Karpas-422 (cell line): ENCODE results near the gene ATRNL1. TPM values are rescaled to one million over a fixed set of nuclear protein-coding genes. Genes with fewer than 3 reads are reported as not detected.

Source experiments
- DNase-seq: peaks from one replicate; pipeline ENCODE4 v3.0.0-alpha.2; 2015
- H2AFZ ChIP-seq: fragments of 200-600 bp; sonication (generic); 2 replicates; pipeline ENCODE4 v1.6.1; 2014; ENCODE audit warnings: antibody characterized with exemption, low read length, mixed read lengths
- H3K27ac ChIP-seq: fragments of 200-600 bp; sonication (generic); 2 replicates; pipeline ENCODE4 v1.5.1; 2014; ENCODE audit warnings: mild to moderate bottlenecking, low read length, moderate library complexity
- H3K27me3 ChIP-seq: fragments of 200-600 bp; sonication (generic); 2 replicates; pipeline ENCODE4 v1.6.1; 2014; ENCODE audit warnings: low read length, mixed read lengths
- H3K36me3 ChIP-seq: fragments of 200-600 bp; sonication (generic); 2 replicates; pipeline ENCODE4 v1.6.1; 2014; ENCODE audit warnings: low read length, mixed read lengths; ENCODE audit not compliant: insufficient read depth
- H3K4me1 ChIP-seq: fragments of 200-600 bp; sonication (generic); 2 replicates; pipeline ENCODE4 v1.6.1; 2014; ENCODE audit warnings: mild to moderate bottlenecking, low read length, mixed read lengths
- H3K4me2 ChIP-seq: fragments of 200-600 bp; sonication (generic); 2 replicates; pipeline ENCODE4 v1.6.1; 2014; ENCODE audit warnings: low read length, low read depth, mild to moderate bottlenecking; ENCODE audit not compliant: poor library complexity, severe bottlenecking
- H3K4me3 ChIP-seq: fragments of 200-600 bp; sonication (generic); 2 replicates; pipeline ENCODE4 v1.5.1; 2014; ENCODE audit warnings: mild to moderate bottlenecking, antibody characterized with exemption, low read length, mixed read lengths
- H3K79me2 ChIP-seq: fragments of 200-600 bp; sonication (generic); 2 replicates; pipeline ENCODE4 v1.6.1; 2014; ENCODE audit warnings: mild to moderate bottlenecking, low read length, mixed read lengths
- H3K9ac ChIP-seq: fragments of 200-600 bp; sonication (generic); 2 replicates; pipeline ENCODE4 v1.6.0; 2014; ENCODE audit warnings: low read length
- H3K9me2 ChIP-seq: fragments of 200-600 bp; sonication (generic), shearing (Covaris generic); replicated peaks from 2 replicates; pipeline ENCODE4 v1.6.0; 2014; ENCODE audit warnings: mild to moderate bottlenecking, low read length, moderate library complexity; ENCODE audit not compliant: insufficient read depth
- H3K9me3 ChIP-seq: fragments of 300-700, 200-600 bp; sonication (generic); 2 replicates; pipeline ENCODE4 v1.6.1; 2014; ENCODE audit warnings: low read length, mixed read lengths
- H4K20me1 ChIP-seq: fragments of 200-600 bp; sonication (generic); 2 replicates; pipeline ENCODE4 v1.6.1; 2014; ENCODE audit warnings: mild to moderate bottlenecking, antibody characterized with exemption, low read length, low read depth; ENCODE audit not compliant: insufficient read depth
- total RNA-seq: library from RNA; depleted of rRNA; stranded (reverse); fragments of >200 nt; shearing (Covaris generic); gene quantifications from 2 replicates; pipeline ENCODE4 v1.2.3, GENCODE V29; 2014; ENCODE audit warnings: low replicate concordance

Gene ATRNL1
- total RNA-seq, 1 experiment from 2014 or later: not detected

DNA sequence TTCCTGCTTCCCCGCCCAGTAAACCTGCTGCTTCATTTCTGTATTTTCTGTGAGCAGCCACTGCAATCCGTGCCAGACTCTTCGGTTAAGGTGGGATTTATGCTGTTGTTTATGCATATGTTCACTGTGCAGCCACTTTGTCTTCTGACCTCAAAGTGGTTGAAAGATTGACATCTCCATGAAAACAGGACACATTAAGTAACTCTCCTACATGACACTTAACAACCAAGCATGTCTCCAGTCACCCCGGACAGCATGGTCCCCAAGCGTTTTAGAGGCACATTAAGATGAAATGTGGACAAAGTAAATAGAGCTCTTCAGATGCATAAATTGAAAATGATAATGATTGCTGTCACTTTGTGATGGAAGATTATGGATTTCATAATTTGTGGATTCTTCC is 758.5 kb downstream of the ATRNL1 start:
- Histone ChIP-seq H3K79me2 (no peaks in the 10 kb centered on the region), H3K4me3 (no peak overlapping the region), H2AFZ (no peak overlapping the region), H3K9me3 (no peaks in the 10 kb centered on the region), H3K27me3 (no peaks in the 10 kb centered on the region), H3K9ac (no peak overlapping the region), H3K4me2 (no peak overlapping the region), H3K9me2 (no peaks in the 10 kb centered on the region; the same call in none of the 2 replicates), H4K20me1 (no peaks in the 10 kb centered on the region), H3K4me1 (no peaks in the 10 kb centered on the region), H3K27ac (no peak overlapping the region), H3K36me3 (no peaks in the 10 kb centered on the region)
- no peak for DNase-seq

DNA sequence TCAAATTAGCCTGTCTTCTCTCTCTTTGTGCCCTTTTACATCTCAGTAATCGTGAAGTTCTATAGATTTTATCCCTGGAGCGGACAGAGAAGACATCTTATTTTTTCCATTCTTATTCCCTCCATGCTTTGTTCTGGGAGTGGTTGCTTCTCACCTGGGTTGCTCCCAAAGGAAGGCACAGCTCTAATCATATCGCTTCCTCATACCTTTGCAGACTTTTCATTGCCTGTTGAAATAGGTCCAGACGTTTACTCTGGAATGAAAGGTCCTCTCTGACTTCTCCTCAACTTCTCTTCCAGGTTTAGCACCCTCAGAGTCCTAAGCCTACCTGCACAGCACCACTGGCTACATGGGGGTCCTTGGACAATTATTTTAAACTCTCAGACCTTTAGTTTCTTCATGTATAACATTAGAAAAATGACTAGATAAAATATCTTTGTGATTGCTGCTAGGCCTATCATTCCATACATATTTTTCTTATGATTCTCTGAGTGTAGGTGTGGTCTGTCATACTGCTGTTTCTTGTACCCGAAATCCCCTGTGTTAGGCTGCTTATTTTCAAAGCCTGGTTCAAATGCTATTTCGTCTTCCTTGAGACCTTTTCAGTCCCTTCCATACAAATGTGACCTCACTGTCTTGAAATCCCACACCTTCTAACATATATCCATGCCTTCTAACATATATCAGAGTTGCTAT is 761.7 kb downstream of the ATRNL1 start:
- Histone ChIP-seq H3K79me2 (no peaks in the 10 kb centered on the region), H3K4me1 (no peaks in the 10 kb centered on the region), H3K4me2 (no peak overlapping the region), H3K27me3 (no peaks in the 10 kb centered on the region), H4K20me1 (no peaks in the 10 kb centered on the region), H2AFZ (no peak overlapping the region), H3K36me3 (no peaks in the 10 kb centered on the region), H3K27ac (no peak overlapping the region), H3K9me2 (no peaks in the 10 kb centered on the region; the same call in 1 of the 2 replicates), H3K4me3 (no peak overlapping the region), H3K9ac (no peak overlapping the region), H3K9me3 (no peaks in the 10 kb centered on the region)
- no peak for DNase-seq

DNA sequence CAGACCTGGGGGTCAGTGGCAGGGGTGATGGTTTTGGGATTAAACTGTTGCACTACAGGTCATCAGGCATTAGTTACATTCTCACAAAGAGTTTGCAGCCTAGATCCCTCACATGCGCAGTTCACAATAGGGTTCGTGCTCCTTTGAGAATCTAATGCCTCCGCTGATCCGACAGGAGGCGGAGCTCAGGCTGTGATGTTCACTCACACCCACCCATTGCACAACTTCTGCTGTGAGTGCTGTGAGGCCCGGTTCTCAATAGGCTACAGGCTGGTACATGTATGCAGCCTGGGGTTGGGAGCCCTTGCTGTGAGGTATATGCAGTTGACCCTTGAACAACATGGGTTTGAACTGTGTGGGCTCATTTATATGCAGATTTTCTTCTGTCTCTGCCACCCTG is 763.4 kb downstream of the ATRNL1 start:
- Histone ChIP-seq H3K36me3 (no peaks in the 10 kb centered on the region), H3K27ac (no peak overlapping the region)

GRCh38 chr10:115857856-115858255 is 764.7 kb downstream of the ATRNL1 start:
- H4K20me1 ChIP-seq: no peaks in the 10 kb centered on the region
- H3K4me1 ChIP-seq: no peaks in the 10 kb centered on the region
- no peaks in the 10 kb centered on the region for H3K9me3 ChIP-seq
- no peaks in the 10 kb centered on the region for H3K9me2 ChIP-seq
- H3K27ac ChIP-seq: no peak overlapping the region
- H3K36me3 ChIP-seq: no peaks in the 10 kb centered on the region
- H3K27me3 ChIP-seq: no peaks in the 10 kb centered on the region
- H3K79me2 ChIP-seq: no peaks in the 10 kb centered on the region
- no peak overlapping the region for H3K9ac ChIP-seq
- no peak overlapping the region for H3K4me3 ChIP-seq
- no peak overlapping the region for H3K4me2 ChIP-seq
- H2AFZ ChIP-seq: no peak overlapping the region
- no peak for DNase-seq

More for the DNA sequence above, 763.4 kb downstream of the ATRNL1 start:
- no peak overlapping the region for H3K9ac ChIP-seq
- no peaks in the 10 kb centered on the region for H3K9me3 ChIP-seq
- no peak for DNase-seq
- H3K4me2 ChIP-seq: no peak overlapping the region
- no peaks in the 10 kb centered on the region for H3K9me2 ChIP-seq
- no peak overlapping the region for H3K4me3 ChIP-seq
- H3K4me1 ChIP-seq: no peaks in the 10 kb centered on the region
- no peaks in the 10 kb centered on the region for H3K27me3 ChIP-seq
- no peaks in the 10 kb centered on the region for H3K79me2 ChIP-seq
- no peaks in the 10 kb centered on the region for H4K20me1 ChIP-seq
- no peak overlapping the region for H2AFZ ChIP-seq

GRCh38 chr10:115860182-115861107 is 767.3 kb downstream of the ATRNL1 start:
- Histone ChIP-seq H3K27me3 (no peaks in the 10 kb centered on the region), H3K79me2 (no peaks in the 10 kb centered on the region), H3K9ac (no peak overlapping the region), H3K9me2 (no peaks in the 10 kb centered on the region), H4K20me1 (no peaks in the 10 kb centered on the region), H3K4me1 (no peaks in the 10 kb centered on the region), H3K36me3 (no peaks in the 10 kb centered on the region), H2AFZ (no peak overlapping the region), H3K4me2 (no peak overlapping the region), H3K27ac (no peak overlapping the region), H3K4me3 (no peak overlapping the region), H3K9me3 (no peaks in the 10 kb centered on the region)
- DNase-seq: no peak

- no peaks in the 10 kb centered on the region for H3K4me1 ChIP-seq
- H4K20me1 ChIP-seq: no peaks in the 10 kb centered on the region
- H3K4me3 ChIP-seq: no peak overlapping the region
- no peaks in the 10 kb centered on the region for H3K9me3 ChIP-seq
- H2AFZ ChIP-seq: no peak overlapping the region
- H3K4me2 ChIP-seq: no peak overlapping the region
- no peak overlapping the region for H3K9ac ChIP-seq
- no peak for DNase-seq
- no peaks in the 10 kb centered on the region for H3K9me2 ChIP-seq
- no peaks in the 10 kb centered on the region for H3K36me3 ChIP-seq
- no peaks in the 10 kb centered on the region for H3K27me3 ChIP-seq
- H3K79me2 ChIP-seq: no peaks in the 10 kb centered on the region
- no peak overlapping the region for H3K27ac ChIP-seq
These were observed 768.3 kb downstream of the ATRNL1 start for GRCh38 chr10:115861455-115861854.

DNA sequence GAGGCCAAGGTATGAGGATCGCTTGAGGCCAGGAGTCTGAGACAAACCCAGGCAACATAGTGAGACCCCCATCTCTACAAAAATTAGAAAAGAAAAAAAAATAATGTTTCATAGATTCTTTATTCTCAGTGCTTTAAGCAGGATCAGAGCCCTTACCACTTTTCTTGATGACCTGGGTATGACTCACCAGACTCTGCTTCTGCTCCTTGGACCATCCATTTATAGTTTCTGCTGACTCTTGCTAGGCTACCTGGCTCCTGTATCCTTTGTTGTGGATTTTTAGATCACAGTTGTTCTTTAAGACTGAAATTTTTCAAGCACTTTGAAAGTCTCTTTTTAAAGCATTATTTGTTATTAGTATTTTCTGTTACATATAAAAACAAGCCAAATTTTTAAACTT is 768.7 kb downstream of the ATRNL1 start:
- Histone ChIP-seq H3K27ac (no peak overlapping the region), H3K9me3 (no peaks in the 10 kb centered on the region), H3K9me2 (no peaks in the 10 kb centered on the region), H3K27me3 (no peaks in the 10 kb centered on the region), H3K9ac (no peak overlapping the region), H4K20me1 (no peaks in the 10 kb centered on the region), H3K4me3 (no peak overlapping the region), H2AFZ (no peak overlapping the region), H3K36me3 (no peaks in the 10 kb centered on the region), H3K79me2 (no peaks in the 10 kb centered on the region), H3K4me2 (no peak overlapping the region), H3K4me1 (no peaks in the 10 kb centered on the region)
- DNase-seq: no peak

GRCh38 chr10:115866174-115866573 is 773.0 kb downstream of the ATRNL1 start:
- H3K4me2 ChIP-seq: no peak overlapping the region
- no peaks in the 10 kb centered on the region for H3K9me2 ChIP-seq
- H3K27ac ChIP-seq: no peak overlapping the region
- H3K9me3 ChIP-seq: 0 out of 2 replicates have a peak, but pooled peaks cover 4% of the 10 kb centered on the region
- H4K20me1 ChIP-seq: no peaks in the 10 kb centered on the region
- H3K9ac ChIP-seq: no peak overlapping the region
- H3K36me3 ChIP-seq: no peaks in the 10 kb centered on the region
- H3K4me1 ChIP-seq: no peaks in the 10 kb centered on the region
- H3K4me3 ChIP-seq: no peak overlapping the region
- H3K79me2 ChIP-seq: no peaks in the 10 kb centered on the region
- H3K27me3 ChIP-seq: no peaks in the 10 kb centered on the region
- DNase-seq: no peak
- H2AFZ ChIP-seq: no peak overlapping the region
